ENCODE data around the gene NUCKS1.

DNA sequence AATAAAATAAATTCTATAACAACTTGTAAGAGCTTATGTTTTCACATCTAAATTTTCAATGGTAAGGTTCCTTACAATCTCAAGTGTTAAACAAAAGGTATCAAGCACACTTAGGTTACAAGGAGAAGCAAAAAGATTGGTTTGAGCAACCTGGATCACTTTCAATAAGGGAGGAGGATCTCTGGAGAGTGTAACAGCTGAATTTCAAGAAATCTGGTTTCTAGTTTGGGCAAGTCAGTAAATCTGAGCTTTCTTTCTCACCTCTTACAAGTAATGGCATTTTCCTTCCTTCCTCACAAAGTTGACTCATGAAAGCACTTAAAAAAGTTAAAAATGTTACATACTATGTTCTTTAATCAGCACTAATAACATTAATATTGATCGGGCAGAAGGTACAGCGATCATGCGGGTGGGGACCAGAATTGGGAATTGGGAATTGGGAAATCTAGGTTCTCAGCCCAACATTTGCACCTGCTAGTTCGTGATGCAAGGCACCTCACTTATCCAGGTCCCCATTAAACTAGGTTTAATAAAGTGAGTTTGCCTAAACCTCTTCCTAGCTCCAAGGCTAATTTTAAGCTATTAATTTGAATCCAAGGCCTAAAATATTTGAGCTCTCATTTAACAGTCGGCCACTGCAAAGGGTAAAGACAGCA is 3.1 kb downstream of the NUCKS1 start:
- TF ChIP-seq EZH2 (IDR thresholded peaks at IDR 0.05) (no peak), POLR2AphosphoS5 (IDR thresholded peaks at IDR 0.05; ENCODE audit: borderline replicate concordance, low read depth, low read length) (no peak), FOXP2 (optimal IDR thresholded peaks at IDR 0.05; ENCODE audit: control extremely low read depth, extremely low read length, insufficient read depth) (no peak)

Data from SK-N-MC (cell line).